Panc1 (cell line): ENCODE results near the gene F13B. TPM values are rescaled to one million over a fixed set of nuclear protein-coding genes. Genes with fewer than 3 reads are reported as not detected.

Experiments
- ATAC-seq: fragments of 200-7000 bp; cut with Tn5 transposase; 2 replicates; pipeline ENCODE4 v1.9.1; 2020; ENCODE audit warnings: mild to moderate bottlenecking, moderate library complexity
- BruUV-seq: library from RNA; stranded (reverse); fragments of 400-500 nt; replicated peaks from 2 replicates; lab custom pipeline; 2021; lab: Mats Ljungman, UMichigan
- CTCF ChIA-PET: fragments of 300-600 bp; sonication (Branson Sonifier 250); formaldehyde crosslinking; loops from one replicate; lab custom pipeline; 2022; ENCODE audit warnings: antibody characterized with exemption; lab: Charles Lee
- POLR2A ChIA-PET: fragments of 300-600 bp; sonication (Branson Sonifier 250); formaldehyde crosslinking; loops from one replicate; lab custom pipeline; 2022; ENCODE audit warnings: antibody characterized with exemption; lab: Charles Lee
- DNase-seq: peaks from one replicate; pipeline ENCODE4 v3.0.0-alpha.2; 2010; ENCODE audit warnings: low read depth, low spot score
- H3K27ac ChIP-seq: 2 replicates; pipeline ENCODE4 v1.5.1; 2011; ENCODE audit warnings: mild to moderate bottlenecking, low read length, inconsistent platforms
- H3K27me3 ChIP-seq: fragments of 200-500 bp; sonication (Bioruptor generic); 2 replicates; pipeline ENCODE4 v1.6.0; 2014; ENCODE audit warnings: low read length, inconsistent platforms; ENCODE audit not compliant: control insufficient read depth, insufficient read depth
- H3K36me3 ChIP-seq: fragments of 200-500 bp; sonication (Bioruptor generic); 2 replicates; pipeline ENCODE4 v1.5.1; 2014; ENCODE audit warnings: inconsistent platforms, mild to moderate bottlenecking, low read length, moderate library complexity; ENCODE audit not compliant: control insufficient read depth, insufficient read depth
- H3K4me1 ChIP-seq: 2 replicates; pipeline ENCODE4 v1.5.1; 2011; ENCODE audit warnings: inconsistent platforms, mild to moderate bottlenecking, low read length, moderate library complexity; ENCODE audit not compliant: control insufficient read depth, insufficient read depth
- H3K4me3 ChIP-seq, 2 experiments: 2 replicates each; pipeline ENCODE4 v1.5.1; 2011 to 2012; ENCODE audit warnings: low read depth in 2 of 2, low read length in 2 of 2, mild to moderate bottlenecking in 2 of 2, inconsistent platforms in 1 of 2, moderate library complexity in 1 of 2
- H3K9me3 ChIP-seq: fragments of 200-500 bp; sonication (Bioruptor generic); 2 replicates; pipeline ENCODE4 v1.5.1; 2014; ENCODE audit warnings: low read depth, mild to moderate bottlenecking, inconsistent platforms, low read length, moderate library complexity; ENCODE audit not compliant: control insufficient read depth, insufficient read depth
- POLR2AphosphoS5 ChIP-seq: IDR thresholded peaks from 2 replicates; pipeline ENCODE4 v1.6.1; 2012; ENCODE audit warnings: mild to moderate bottlenecking, low read depth, low read length, moderate library complexity
- SIN3A ChIP-seq: IDR thresholded peaks from 2 replicates; pipeline ENCODE4 v1.6.1; 2012; ENCODE audit warnings: low read depth, mild to moderate bottlenecking, low read length, moderate library complexity, borderline replicate concordance; ENCODE audit not compliant: insufficient read depth
- TCF7L2 ChIP-seq: IDR thresholded peaks from 2 replicates; pipeline ENCODE4 v1.6.1; 2011; ENCODE audit warnings: mild to moderate bottlenecking, low read depth, low read length, inconsistent platforms
- in situ Hi-C: cut with HindIII; loops from 2 replicates; pipeline ENCODE4 v1.10.0; 2016; ENCODE audit warnings: low sequenced_read_pairs, low pct_unique_long_range_greater_than_20kb
- intact Hi-C: fragments of 100-400 bp; cut with micrococcal nuclease; formaldehyde crosslinking; loops from one replicate; pipeline ENCODE4 v1.10.0; 2022; ENCODE audit not compliant: unreplicated experiment
- total RNA-seq: library from RNA; stranded (reverse); gene quantifications from one replicate; pipeline ENCODE4 v1.2.1, GENCODE V29; 2021; ENCODE audit not compliant: unreplicated experiment
- TF ChIP-seq, protein P1 (sequence below): fragments of 450-650 bp; IDR thresholded peaks from 2 replicates; pipeline ENCODE4 v1.5.1; 2017; ENCODE audit warnings: mild to moderate bottlenecking
- TF ChIP-seq, protein P2 (sequence below), 2 experiments: IDR thresholded peaks; 2 replicates each; pipeline ENCODE4 v1.6.1; 2011 to 2012; ENCODE audit warnings: low read depth in 2 of 2, control low read depth in 1 of 2, low read length in 1 of 2, mild to moderate bottlenecking in 1 of 2, moderate library complexity in 1 of 2; ENCODE audit not compliant: insufficient read depth in 1 of 2

Gene F13B
- total RNA-seq, 1 experiment from 2014 or later: not detected

DNA sequence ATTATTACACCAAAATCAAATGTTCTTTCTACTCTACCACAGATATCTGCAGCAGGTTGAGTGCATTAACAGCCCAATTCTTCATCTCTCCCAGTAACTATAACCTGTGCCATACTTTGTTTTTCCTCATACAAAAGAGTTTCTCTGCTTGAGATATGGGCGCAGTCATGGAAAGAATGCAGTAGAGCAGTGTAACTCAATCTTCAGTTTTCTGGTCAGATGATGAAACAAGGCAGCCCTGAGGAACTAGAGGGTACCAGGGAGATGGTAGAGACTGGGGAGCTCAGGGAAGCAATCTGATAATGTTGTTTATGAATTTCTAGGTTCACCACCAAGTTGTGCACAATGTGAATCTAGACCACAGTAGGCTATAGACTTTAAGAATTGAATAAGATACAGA, 39.8 kb upstream of the F13B start:
- CTCF ChIA-PET: no interaction called here

DNA sequence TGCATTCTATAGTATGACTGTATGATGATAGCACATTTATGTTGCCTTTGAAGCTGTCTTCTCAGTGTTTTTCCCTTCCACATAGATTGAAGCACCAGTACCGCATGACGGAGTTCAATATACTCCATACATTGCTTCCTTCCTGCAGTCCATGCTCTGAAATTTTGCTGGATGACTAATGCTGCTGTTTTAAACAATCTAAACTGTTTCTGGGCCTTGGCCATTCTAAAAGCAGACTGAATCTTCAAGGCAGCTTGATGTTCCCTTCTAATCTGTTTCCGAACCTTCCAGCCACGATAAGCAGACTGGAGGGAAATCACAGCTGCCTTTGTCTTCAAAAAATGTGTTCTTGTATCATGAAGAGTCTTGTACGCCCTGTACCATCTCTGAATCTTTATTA, 36.2 kb upstream of the F13B start:
- TF ChIP-seq TCF7L2 (no peak), POLR2AphosphoS5 (no peak), SIN3A (no peak)
- TF ChIP-seq, protein P1, sequence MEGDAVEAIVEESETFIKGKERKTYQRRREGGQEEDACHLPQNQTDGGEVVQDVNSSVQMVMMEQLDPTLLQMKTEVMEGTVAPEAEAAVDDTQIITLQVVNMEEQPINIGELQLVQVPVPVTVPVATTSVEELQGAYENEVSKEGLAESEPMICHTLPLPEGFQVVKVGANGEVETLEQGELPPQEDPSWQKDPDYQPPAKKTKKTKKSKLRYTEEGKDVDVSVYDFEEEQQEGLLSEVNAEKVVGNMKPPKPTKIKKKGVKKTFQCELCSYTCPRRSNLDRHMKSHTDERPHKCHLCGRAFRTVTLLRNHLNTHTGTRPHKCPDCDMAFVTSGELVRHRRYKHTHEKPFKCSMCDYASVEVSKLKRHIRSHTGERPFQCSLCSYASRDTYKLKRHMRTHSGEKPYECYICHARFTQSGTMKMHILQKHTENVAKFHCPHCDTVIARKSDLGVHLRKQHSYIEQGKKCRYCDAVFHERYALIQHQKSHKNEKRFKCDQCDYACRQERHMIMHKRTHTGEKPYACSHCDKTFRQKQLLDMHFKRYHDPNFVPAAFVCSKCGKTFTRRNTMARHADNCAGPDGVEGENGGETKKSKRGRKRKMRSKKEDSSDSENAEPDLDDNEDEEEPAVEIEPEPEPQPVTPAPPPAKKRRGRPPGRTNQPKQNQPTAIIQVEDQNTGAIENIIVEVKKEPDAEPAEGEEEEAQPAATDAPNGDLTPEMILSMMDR: no peak
- TF ChIP-seq, protein P2, sequence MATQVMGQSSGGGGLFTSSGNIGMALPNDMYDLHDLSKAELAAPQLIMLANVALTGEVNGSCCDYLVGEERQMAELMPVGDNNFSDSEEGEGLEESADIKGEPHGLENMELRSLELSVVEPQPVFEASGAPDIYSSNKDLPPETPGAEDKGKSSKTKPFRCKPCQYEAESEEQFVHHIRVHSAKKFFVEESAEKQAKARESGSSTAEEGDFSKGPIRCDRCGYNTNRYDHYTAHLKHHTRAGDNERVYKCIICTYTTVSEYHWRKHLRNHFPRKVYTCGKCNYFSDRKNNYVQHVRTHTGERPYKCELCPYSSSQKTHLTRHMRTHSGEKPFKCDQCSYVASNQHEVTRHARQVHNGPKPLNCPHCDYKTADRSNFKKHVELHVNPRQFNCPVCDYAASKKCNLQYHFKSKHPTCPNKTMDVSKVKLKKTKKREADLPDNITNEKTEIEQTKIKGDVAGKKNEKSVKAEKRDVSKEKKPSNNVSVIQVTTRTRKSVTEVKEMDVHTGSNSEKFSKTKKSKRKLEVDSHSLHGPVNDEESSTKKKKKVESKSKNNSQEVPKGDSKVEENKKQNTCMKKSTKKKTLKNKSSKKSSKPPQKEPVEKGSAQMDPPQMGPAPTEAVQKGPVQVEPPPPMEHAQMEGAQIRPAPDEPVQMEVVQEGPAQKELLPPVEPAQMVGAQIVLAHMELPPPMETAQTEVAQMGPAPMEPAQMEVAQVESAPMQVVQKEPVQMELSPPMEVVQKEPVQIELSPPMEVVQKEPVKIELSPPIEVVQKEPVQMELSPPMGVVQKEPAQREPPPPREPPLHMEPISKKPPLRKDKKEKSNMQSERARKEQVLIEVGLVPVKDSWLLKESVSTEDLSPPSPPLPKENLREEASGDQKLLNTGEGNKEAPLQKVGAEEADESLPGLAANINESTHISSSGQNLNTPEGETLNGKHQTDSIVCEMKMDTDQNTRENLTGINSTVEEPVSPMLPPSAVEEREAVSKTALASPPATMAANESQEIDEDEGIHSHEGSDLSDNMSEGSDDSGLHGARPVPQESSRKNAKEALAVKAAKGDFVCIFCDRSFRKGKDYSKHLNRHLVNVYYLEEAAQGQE (IDR thresholded peaks at IDR 0.05; ENCODE audit: insufficient read depth in 1 of 2, low read depth in 2 of 2, low read length in 1 of 2): no peak
- Histone ChIP-seq H3K9me3 (no peaks in the 10 kb centered on the region), H3K27ac (no peak overlapping the region), H3K4me1 (no peaks in the 10 kb centered on the region), H3K27me3 (no peaks in the 10 kb centered on the region), H3K36me3 (peaks cover 6% of the 10 kb centered on the region; the same call in 1 of the 2 replicates), H3K4me3 (no peak overlapping the region)
- ChIA-PET POLR2A (no interaction called here), CTCF (no interaction called here)
- ATAC-seq (no peak), DNase-seq (no peak)
- no TSS peak for BruUV-seq
- in situ Hi-C loops (no loop called here), intact Hi-C loops (no loop called here)

More for the DNA sequence above, 39.8 kb upstream of the F13B start:
- POLR2A ChIA-PET: no interaction called here
- in situ Hi-C loops (no loop called here), intact Hi-C loops (no loop called here)
- no peak for ATAC-seq
- DNase-seq: no peak
- BruUV-seq: no TSS peak
- TF ChIP-seq SIN3A (no peak), TCF7L2 (no peak), POLR2AphosphoS5 (no peak)
- TF ChIP-seq, protein P2 (IDR thresholded peaks at IDR 0.05; ENCODE audit: insufficient read depth in 1 of 2, low read depth in 2 of 2, low read length in 1 of 2): no peak
- TF ChIP-seq, protein P1: no peak
- H3K27me3 ChIP-seq: no peaks in the 10 kb centered on the region
- no peaks in the 10 kb centered on the region for H3K4me1 ChIP-seq
- H3K4me3 ChIP-seq: no peak overlapping the region
- no peak overlapping the region for H3K27ac ChIP-seq
- no peaks in the 10 kb centered on the region for H3K9me3 ChIP-seq
- peaks cover 6% of the 10 kb centered on the region; the same call in 1 of the 2 replicates for H3K36me3 ChIP-seq
